Mammary epithelial cell (primary cell): ENCODE measurements around the gene INPP4B.

ENCODE experiments used
- EZH2 ChIP-seq: IDR thresholded peaks from 2 replicates; pipeline ENCODE4 v1.6.1; 2012; ENCODE audit warnings: low read length, inconsistent platforms, borderline replicate concordance
- TF ChIP-seq, protein P1 (sequence below), 2 donors: IDR thresholded peaks in 1 of 2; conservative IDR thresholded peaks in 1 of 2; 2 replicates each; pipeline ENCODE4 v1.5.1; 2011 to 2012; ENCODE audit warnings: inconsistent platforms in 2 of 2, low read length in 2 of 2, mild to moderate bottlenecking in 2 of 2, control low read depth in 1 of 2, low read depth in 1 of 2; ENCODE audit not compliant: insufficient read depth in 1 of 2; ENCODE audit errors: extremely low read depth in 1 of 2

DNA sequence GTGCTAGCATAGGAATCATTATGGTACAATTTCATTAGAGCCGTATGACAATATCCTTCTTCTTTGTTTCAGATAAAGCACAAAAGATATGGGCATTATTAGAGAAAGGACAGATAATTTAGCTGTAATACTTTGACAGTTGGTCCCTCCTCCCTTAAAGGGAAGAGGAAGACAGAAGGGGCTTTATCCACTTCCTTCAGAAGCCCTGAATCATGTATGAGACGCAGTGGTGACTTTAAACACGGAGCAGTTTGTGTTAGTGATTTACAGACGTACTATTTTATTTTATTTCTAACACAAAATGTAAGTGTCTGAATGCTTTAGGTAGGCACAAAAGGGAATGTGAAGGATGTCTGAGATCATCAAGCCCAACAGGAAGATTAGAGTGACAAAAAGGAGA is 742.1 kb downstream of the INPP4B start:
- TF ChIP-seq, protein P1, sequence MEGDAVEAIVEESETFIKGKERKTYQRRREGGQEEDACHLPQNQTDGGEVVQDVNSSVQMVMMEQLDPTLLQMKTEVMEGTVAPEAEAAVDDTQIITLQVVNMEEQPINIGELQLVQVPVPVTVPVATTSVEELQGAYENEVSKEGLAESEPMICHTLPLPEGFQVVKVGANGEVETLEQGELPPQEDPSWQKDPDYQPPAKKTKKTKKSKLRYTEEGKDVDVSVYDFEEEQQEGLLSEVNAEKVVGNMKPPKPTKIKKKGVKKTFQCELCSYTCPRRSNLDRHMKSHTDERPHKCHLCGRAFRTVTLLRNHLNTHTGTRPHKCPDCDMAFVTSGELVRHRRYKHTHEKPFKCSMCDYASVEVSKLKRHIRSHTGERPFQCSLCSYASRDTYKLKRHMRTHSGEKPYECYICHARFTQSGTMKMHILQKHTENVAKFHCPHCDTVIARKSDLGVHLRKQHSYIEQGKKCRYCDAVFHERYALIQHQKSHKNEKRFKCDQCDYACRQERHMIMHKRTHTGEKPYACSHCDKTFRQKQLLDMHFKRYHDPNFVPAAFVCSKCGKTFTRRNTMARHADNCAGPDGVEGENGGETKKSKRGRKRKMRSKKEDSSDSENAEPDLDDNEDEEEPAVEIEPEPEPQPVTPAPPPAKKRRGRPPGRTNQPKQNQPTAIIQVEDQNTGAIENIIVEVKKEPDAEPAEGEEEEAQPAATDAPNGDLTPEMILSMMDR (conservative IDR thresholded peaks at IDR 0.05 in 1 of 2, IDR thresholded peaks at IDR 0.05 in 1 of 2; ENCODE audit: extremely low read depth in 1 of 2, insufficient read depth in 1 of 2, low read depth in 1 of 2, low read length in 2 of 2): no peak
- TF ChIP-seq EZH2: no peak
